Measurements from ENCODE around the gene EIF3D.

- TF ChIP-seq CTCF (IDR thresholded peaks at IDR 0.05), result no peak
- TF ChIP-seq POLR2A (IDR thresholded peaks at IDR 0.05), result no peak
Observed at GRCh38 chr22:36522662-36523061, 6.3 kb downstream of the EIF3D start.

All from right lobe of liver (tissue), 4 donors.